ENCODE data around the gene ARHGEF11.
A peak's percentile ranks its signal among the peaks of the same experiment; 100 is the strongest.

DNA sequence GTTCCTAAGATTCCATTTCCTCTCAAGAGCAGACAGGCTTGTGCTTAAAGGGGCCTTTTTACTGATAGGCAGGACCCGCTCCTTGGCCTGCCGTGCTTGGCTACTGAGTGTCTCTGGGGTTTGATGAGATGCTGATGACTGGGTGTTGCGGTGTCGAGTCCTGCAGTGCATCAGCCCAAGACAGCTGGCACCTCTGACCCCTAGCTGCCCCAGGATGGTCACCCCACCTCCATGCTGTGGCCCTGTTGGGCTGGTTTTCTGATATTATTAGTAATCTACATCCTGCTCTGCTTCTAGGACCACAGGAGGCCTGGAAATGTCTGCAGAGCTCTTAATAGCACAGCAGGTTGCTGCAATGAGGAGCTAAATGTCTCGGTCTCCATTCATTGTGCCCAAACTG, 96.4 kb downstream of the ARHGEF11 start:
- TF ChIP-seq, protein P1, sequence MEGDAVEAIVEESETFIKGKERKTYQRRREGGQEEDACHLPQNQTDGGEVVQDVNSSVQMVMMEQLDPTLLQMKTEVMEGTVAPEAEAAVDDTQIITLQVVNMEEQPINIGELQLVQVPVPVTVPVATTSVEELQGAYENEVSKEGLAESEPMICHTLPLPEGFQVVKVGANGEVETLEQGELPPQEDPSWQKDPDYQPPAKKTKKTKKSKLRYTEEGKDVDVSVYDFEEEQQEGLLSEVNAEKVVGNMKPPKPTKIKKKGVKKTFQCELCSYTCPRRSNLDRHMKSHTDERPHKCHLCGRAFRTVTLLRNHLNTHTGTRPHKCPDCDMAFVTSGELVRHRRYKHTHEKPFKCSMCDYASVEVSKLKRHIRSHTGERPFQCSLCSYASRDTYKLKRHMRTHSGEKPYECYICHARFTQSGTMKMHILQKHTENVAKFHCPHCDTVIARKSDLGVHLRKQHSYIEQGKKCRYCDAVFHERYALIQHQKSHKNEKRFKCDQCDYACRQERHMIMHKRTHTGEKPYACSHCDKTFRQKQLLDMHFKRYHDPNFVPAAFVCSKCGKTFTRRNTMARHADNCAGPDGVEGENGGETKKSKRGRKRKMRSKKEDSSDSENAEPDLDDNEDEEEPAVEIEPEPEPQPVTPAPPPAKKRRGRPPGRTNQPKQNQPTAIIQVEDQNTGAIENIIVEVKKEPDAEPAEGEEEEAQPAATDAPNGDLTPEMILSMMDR (conservative IDR thresholded peaks at IDR 0.05) = 0 out of 2 replicates have a peak, but pooled peaks have one; percentile 0
- TF ChIP-seq EZH2 (IDR thresholded peaks at IDR 0.05; ENCODE audit: low read depth) = no peak
